Endodermal cell (in vitro differentiated cells): ENCODE data around the gene CHGA. TPM values are rescaled to one million over a fixed set of nuclear protein-coding genes. Genes with fewer than 3 reads are reported as not detected.

ENCODE experiments used
- DNase-seq: peaks from one replicate; pipeline ENCODE4 v3.0.0-alpha.2; 2017
- H3K27ac ChIP-seq: 2 replicates; pipeline ENCODE4 v1.5.1; 2013; ENCODE audit warnings: mild to moderate bottlenecking, low read depth, low read length, moderate library complexity
- H3K27me3 ChIP-seq: 2 replicates; pipeline ENCODE4 v1.6.1; 2013; ENCODE audit warnings: mild to moderate bottlenecking, low read length, moderate library complexity; ENCODE audit not compliant: insufficient read depth, control insufficient read depth, poor library complexity, severe bottlenecking
- H3K36me3 ChIP-seq: 2 replicates; pipeline ENCODE4 v1.7.0; 2013; ENCODE audit warnings: mild to moderate bottlenecking, low read length, moderate library complexity; ENCODE audit not compliant: control insufficient read depth, insufficient read depth
- H3K4me1 ChIP-seq: one replicate; pipeline ENCODE4 v1.7.0; 2013; ENCODE audit warnings: low read length; ENCODE audit not compliant: control insufficient read depth, insufficient read depth
- H3K4me3 ChIP-seq: 2 replicates; pipeline ENCODE4 v1.5.1; 2013; ENCODE audit warnings: mild to moderate bottlenecking, low read length, moderate library complexity
- H3K9ac ChIP-seq: 2 replicates; pipeline ENCODE4 v1.6.1; 2013; ENCODE audit warnings: mild to moderate bottlenecking, low read length, moderate library complexity; ENCODE audit not compliant: poor library complexity, severe bottlenecking; ENCODE audit errors: extremely low read depth
- H3K9me3 ChIP-seq: 2 replicates; pipeline ENCODE4 v1.6.1; 2013; ENCODE audit warnings: mild to moderate bottlenecking, low read length, moderate library complexity; ENCODE audit not compliant: control insufficient read depth
- H3K27ac Mint-ChIP-seq: 2 replicates; pipeline ENCODE4 v1.8.0; 2020; ENCODE audit warnings: mixed read lengths
- H3K27me3 Mint-ChIP-seq: 2 replicates; pipeline ENCODE4 v1.8.0; 2021; ENCODE audit warnings: mild to moderate bottlenecking, mixed read lengths; ENCODE audit not compliant: insufficient read depth
- H3K36me3 Mint-ChIP-seq: 2 replicates; pipeline ENCODE4 v1.8.0; 2020; ENCODE audit warnings: low read depth, mixed read lengths
- H3K4me1 Mint-ChIP-seq: 2 replicates; pipeline ENCODE4 v1.8.0; 2020; ENCODE audit warnings: mixed read lengths
- H3K4me3 Mint-ChIP-seq: 2 replicates; pipeline ENCODE4 v1.8.0; 2020; ENCODE audit warnings: mild to moderate bottlenecking, moderate library complexity, mixed read lengths
- H3K9me3 Mint-ChIP-seq: 2 replicates; pipeline ENCODE4 v1.8.0; 2020; ENCODE audit warnings: mild to moderate bottlenecking, mixed read lengths
- WGBS, 2 experiments: methylation state at CpG; one replicate each; pipeline versions ENCODE4 v1.1.5 to v1.1.7; 2013; ENCODE audit warnings: missing lambda C conversion rate in 2 of 2, mixed read lengths in 1 of 2; ENCODE audit not compliant: insufficient coverage in 1 of 2, insufficient read length in 1 of 2; 5-methylcytosine and 5-hydroxymethylcytosine counted together
- total RNA-seq, 2 donors: library from RNA; stranded (reverse); fragmentation: NEBNext Ultra II Directional in 1 of 2; extraction: Animal tissue kit (Norgen Biotek cat#: 25700) in 1 of 2; gene quantifications; 2 replicates in 1 of 2; 3 replicates in 1 of 2; pipeline ENCODE4 v1.2.1, GENCODE V29; 2021
- TF ChIP-seq, protein P1 (sequence below): fragments of 200-600 bp; sonication (generic); conservative IDR thresholded peaks from 2 replicates; pipeline ENCODE4 v1.5.0; 2021; ENCODE audit warnings: antibody characterized with exemption, mild to moderate bottlenecking

Gene CHGA
- total RNA-seq, 2 donors from 2014 or later = 4.6 TPM

DNA sequence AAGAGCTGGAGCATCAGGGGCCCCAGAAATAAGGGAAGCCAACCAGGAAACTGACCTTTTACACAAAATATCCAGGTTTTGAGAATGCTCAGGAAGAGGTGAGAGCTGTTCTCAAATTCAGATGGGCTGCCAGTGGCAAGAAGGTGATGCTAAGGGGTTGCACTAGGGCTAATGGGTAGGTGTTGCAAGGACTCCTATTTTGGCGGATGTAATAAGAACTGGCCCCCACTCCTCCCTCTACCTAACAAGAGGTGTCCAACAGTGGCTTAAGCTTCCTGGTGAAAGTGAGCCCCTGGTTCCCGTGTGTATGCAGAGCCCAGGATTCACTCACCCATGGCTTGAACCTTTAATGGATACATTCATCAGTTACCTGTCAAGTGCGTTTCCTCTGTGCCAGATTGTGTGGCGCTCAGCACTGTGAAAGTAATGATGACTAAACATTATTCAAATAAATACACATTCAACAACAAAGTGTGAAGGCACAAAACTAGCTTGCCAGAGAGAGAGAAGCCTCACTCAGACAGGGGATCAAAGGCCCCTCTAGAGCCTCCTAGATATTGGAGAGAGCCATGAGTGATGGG is 705 bp upstream of the CHGA start:
- Histone ChIP-seq H3K27me3 (peaks cover 28% of the 10 kb centered on the region), H3K9me3 (no peaks in the 10 kb centered on the region), H3K4me3 (peak overlapping the region; percentile 69), H3K27ac (no peak overlapping the region), H3K9ac (no peak overlapping the region), H3K4me1 (peaks cover 9% of the 10 kb centered on the region), H3K36me3 (no peaks in the 10 kb centered on the region)
- peak overlapping the region; percentile 62 for H3K4me3 Mint-ChIP-seq
- 30 to 87% methylated on average over 1 to 4 of the region's 4 CpGs for WGBS, 2 experiments
- TF ChIP-seq, protein P1, sequence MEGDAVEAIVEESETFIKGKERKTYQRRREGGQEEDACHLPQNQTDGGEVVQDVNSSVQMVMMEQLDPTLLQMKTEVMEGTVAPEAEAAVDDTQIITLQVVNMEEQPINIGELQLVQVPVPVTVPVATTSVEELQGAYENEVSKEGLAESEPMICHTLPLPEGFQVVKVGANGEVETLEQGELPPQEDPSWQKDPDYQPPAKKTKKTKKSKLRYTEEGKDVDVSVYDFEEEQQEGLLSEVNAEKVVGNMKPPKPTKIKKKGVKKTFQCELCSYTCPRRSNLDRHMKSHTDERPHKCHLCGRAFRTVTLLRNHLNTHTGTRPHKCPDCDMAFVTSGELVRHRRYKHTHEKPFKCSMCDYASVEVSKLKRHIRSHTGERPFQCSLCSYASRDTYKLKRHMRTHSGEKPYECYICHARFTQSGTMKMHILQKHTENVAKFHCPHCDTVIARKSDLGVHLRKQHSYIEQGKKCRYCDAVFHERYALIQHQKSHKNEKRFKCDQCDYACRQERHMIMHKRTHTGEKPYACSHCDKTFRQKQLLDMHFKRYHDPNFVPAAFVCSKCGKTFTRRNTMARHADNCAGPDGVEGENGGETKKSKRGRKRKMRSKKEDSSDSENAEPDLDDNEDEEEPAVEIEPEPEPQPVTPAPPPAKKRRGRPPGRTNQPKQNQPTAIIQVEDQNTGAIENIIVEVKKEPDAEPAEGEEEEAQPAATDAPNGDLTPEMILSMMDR = no peak
- peaks cover 30% of the 10 kb centered on the region for H3K27me3 Mint-ChIP-seq
- peaks cover 2% of the 10 kb centered on the region for H3K4me1 Mint-ChIP-seq
- no peaks in the 10 kb centered on the region for H3K36me3 Mint-ChIP-seq
- H3K27ac Mint-ChIP-seq = no peak overlapping the region
- no peaks in the 10 kb centered on the region for H3K9me3 Mint-ChIP-seq
- no peak for DNase-seq

DNA sequence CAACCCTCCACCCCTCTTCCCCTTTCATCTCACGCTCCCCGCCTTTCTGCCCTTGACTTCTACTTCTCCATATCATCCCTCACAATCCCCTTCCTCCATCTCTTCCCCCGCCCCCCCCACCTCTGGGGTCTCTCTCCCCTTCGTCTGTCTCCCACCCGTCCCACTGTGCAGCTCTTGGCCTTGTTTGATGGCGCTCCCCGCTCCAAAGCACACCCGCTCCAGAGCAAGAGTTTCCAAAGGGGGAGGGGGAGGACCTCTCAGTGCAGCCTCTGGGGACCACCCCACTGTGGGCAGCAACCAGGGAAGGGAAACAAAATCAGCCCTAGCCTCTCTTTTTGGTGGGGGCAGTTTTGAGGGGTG is 774 bp downstream of the CHGA start:
- TF ChIP-seq, protein P1 = no peak
- peaks cover 30% of the 10 kb centered on the region for H3K27me3 Mint-ChIP-seq
- H3K9ac ChIP-seq = no peak overlapping the region
- H3K4me3 Mint-ChIP-seq = peak overlapping the region; percentile 62
- DNase-seq = no peak
- H3K4me1 ChIP-seq = peaks cover 9% of the 10 kb centered on the region
- H3K9me3 Mint-ChIP-seq = no peaks in the 10 kb centered on the region
- H3K36me3 Mint-ChIP-seq = no peaks in the 10 kb centered on the region
- H3K9me3 ChIP-seq = no peaks in the 10 kb centered on the region
- H3K36me3 ChIP-seq = no peaks in the 10 kb centered on the region
- H3K4me3 ChIP-seq = peak overlapping the region; percentile 69
- H3K27ac Mint-ChIP-seq = no peak overlapping the region
- H3K4me1 Mint-ChIP-seq = peaks cover 2% of the 10 kb centered on the region
- WGBS, 2 experiments = 44 to 64% methylated on average over 4 to 8 of the region's 8 CpGs
- no peak overlapping the region for H3K27ac ChIP-seq
- H3K27me3 ChIP-seq = peaks cover 28% of the 10 kb centered on the region

DNA sequence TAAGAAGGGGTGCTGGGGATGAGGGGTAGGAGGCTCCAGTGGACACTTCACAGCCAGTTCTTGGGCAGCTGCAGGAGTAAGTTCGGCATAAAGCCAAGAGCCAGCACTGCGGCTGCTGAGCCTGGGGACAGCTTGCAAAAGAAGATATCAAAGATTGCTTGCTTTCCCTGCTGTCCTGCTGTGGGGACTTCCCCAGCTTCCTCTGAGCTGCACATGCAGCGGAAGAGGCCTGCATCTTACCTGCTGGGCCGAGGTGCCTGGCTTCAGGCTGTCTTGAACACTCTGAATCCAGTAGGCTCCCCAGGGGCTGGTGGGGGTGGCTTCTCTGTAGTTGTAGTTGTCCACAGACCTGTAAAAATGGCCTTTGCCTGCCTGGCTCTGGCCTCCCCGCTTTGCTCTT is 1.3 kb downstream of the CHGA start:
- Histone ChIP-seq H3K36me3 (no peaks in the 10 kb centered on the region), H3K27me3 (peaks cover 25% of the 10 kb centered on the region), H3K9ac (no peak overlapping the region), H3K27ac (no peak overlapping the region), H3K9me3 (no peaks in the 10 kb centered on the region), H3K4me1 (peaks cover 9% of the 10 kb centered on the region), H3K4me3 (no peak overlapping the region)
- Mint-ChIP-seq H3K36me3 (no peaks in the 10 kb centered on the region), H3K4me1 (peaks cover 2% of the 10 kb centered on the region), H3K27ac (no peak overlapping the region), H3K27me3 (peaks cover 30% of the 10 kb centered on the region), H3K4me3 (peak overlapping the region; percentile 62), H3K9me3 (no peaks in the 10 kb centered on the region)
- WGBS, 2 experiments = 39 to 44% methylated on average over 2 to 5 of the region's 5 CpGs
- no peak for DNase-seq
- TF ChIP-seq, protein P1 = no peak
